Epidermal melanocyte (primary cell): Measurements from ENCODE around the gene LRP2.

Source experiments
- DNase-seq: peaks from one replicate; pipeline ENCODE4 v3.0.0; 2011; ENCODE audit warnings: low spot score; ENCODE audit not compliant: insufficient read length

The LRP2 gene

DNA sequence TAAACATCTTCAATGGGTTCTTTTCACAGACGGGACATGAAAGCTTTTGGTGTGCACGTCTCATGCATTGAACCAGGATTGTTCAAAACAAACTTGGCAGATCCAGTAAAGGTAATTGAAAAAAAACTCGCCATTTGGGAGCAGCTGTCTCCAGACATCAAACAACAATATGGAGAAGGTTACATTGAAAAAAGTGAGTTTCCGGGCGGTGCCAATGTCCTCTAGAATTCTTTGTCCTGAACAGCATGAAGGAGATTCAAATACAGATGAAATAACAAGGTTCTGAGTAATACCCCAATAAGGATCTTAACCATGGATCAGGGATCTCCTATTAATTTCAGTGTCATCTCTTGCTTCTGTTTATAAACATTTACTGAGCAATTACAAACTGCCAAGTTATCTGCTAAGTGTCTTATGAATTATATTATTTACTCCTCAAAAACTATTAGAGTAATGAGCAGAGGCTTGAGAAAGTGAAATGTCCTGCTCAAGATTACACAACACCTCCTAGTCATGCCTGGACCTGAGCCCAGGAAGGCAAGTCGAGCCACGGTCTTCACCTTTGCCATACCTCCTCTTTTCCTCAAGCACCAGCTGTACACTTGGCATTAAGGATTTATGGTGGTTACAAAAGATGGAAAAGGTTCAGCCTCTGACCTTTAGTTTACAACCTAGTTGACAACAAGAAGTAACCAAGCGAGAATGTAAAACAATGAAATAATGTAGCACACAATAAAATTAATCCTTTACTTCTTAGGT is 270.4 kb downstream of the LRP2 start:
- DNase-seq, result no peak

DNA sequence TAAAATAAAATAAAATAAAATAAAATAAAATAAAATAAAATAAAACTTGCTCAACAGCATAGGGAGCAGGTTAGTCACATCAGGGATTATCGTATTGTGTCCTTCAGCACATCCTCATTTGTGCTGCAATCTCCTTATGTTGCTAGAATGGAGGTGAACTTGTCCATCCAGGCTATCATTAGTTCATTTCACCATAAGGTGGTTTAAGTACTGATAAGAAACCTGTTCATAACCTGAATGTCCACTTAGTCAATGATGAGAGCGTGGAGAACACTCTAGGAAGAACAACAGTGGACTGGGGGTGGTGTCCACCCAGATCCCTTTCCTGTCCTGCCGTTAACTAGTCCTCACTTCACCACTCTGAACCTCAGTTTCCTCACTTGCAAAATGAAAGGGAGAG is 271.1 kb downstream of the LRP2 start:
- no peak for DNase-seq

DNA sequence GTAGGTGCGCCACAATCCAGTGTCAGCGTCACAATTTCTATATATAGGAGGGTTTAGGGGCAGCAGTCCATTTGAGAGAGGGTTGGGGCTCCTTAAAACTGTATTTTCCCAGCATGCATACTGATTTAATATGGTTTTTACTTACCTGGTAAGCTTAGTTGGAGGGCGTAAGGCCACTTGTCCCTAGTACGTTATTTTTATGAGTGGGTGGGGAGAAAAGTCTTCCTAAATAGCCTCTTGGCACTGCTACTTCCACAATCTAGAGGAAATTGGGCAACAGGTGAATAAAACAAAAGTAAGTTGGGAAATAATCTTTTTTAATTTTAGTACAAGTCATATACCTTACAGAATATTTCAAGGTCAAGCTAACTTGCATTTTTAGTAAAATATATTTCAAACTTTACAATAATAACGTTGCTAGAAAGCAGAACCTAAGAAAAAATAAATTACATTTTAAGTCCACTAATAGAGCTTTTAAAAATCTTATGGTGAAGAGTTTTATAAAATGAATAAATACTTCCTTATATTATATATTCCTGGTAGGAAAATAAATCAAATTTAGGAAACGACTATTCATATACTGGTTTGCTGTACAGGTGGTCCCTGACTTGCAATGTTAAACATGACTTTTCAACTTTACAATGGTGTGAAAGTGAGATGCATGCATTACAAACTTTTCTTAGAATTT is 272.1 kb downstream of the LRP2 start:
- no peak for DNase-seq

DNA sequence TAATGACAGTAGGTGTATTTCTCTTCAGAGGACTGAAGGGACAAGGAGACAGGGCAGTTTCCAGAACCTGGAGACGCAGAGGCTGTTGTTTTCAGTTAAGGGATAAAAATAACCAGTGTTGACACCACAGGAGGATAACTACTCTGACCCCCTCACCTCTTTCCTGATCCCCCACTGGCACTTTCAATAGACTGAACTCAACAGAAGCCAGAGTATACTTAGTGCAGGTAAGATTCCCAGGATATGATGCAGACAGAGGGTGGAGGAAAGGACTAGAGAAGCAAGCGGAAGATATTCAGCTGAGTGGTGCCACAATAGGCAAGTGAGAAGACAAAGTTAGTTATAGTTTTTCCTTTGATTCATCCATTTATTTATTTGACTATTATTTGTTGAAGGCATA is 273.2 kb downstream of the LRP2 start:
- DNase-seq, result no peak

DNA sequence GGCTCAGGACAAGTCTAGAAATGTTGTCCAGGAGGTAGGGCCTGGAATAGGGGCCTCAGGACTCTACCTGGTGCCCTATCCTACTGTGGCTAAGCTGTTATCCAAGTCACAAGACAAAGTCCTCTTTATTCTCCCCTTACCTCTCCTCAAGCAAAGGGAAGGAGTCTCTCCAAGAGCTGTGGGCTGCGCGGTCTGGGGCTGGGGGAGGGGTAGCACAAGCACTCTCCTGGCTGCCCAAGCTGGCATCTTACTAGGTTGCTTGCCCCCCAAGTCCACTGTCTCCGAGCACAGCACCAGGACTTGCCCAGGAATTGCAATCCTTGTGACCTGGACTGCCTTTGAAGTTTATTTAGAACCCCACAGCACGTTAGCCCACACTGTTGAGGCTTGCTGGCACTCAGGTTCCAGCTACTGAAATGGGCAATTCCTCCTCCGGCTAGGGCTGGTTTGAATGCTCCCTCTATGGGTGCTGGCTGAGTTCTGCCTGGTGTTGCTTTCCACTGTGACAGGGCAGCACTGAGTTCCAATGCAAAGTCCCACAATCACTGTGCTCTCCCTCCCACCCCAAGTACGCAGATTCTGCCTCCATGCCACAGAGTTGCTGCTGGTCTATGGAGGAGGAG is 274.5 kb downstream of the LRP2 start:
- DNase-seq, result no peak

DNA sequence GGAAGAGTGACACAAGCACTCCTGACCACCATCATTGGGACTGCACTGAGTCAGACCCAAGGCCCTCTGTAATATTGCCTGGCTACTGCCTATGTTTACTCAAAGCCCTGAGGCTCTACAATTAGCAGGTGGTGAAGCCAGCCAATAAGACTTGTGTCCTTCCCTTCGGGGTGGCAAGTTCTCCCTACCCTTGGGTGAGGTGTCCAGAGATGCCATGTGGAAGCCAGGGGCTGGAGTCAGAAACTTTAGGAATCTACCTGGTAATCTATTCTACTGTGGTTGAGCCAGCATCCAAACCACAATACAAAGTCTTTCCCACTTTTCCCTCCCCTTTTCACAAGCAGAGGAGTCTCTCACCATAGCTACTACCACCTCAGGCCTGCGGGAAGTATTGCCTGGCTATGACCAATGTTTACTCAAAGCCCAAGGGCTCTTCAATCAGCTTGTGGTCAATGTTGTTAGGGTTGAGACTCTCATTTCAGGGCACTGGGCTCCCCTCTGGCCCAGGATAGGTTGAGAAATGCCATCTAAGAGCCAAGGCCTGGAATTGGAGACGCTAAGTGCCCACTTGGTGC is 275.4 kb downstream of the LRP2 start:
- DNase-seq, result no peak

DNA sequence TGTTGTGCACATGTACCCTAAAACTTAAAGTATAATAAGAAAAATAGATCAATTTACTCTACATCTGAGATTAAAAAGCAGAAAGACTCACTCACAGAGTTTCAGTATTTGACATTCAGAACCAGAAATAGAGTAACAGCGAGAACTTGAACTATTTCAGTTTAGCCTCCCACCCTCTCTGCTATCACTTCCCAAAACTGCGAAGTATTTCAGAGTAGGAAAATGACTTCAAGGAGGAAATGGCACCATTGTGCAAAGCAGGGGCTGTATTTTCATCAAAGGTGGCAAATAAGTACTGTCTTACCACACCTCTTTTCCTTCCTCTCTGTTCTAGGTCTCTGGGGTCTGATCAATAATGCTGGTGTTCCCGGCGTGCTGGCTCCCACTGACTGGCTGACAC is 279.3 kb downstream of the LRP2 start:
- no peak for DNase-seq

DNA sequence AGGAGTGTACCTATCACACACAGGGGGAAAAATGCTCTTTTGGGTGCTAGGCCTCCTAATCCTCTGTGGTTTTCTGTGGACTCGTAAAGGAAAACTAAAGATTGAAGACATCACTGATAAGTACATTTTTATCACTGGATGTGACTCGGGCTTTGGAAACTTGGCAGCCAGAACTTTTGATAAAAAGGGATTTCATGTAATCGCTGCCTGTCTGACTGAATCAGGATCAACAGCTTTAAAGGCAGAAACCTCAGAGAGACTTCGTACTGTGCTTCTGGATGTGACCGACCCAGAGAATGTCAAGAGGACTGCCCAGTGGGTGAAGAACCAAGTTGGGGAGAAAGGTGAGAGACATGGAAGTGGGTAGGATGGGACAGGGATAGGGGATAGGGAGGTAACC is 280.8 kb downstream of the LRP2 start:
- DNase-seq, result no peak

DNA sequence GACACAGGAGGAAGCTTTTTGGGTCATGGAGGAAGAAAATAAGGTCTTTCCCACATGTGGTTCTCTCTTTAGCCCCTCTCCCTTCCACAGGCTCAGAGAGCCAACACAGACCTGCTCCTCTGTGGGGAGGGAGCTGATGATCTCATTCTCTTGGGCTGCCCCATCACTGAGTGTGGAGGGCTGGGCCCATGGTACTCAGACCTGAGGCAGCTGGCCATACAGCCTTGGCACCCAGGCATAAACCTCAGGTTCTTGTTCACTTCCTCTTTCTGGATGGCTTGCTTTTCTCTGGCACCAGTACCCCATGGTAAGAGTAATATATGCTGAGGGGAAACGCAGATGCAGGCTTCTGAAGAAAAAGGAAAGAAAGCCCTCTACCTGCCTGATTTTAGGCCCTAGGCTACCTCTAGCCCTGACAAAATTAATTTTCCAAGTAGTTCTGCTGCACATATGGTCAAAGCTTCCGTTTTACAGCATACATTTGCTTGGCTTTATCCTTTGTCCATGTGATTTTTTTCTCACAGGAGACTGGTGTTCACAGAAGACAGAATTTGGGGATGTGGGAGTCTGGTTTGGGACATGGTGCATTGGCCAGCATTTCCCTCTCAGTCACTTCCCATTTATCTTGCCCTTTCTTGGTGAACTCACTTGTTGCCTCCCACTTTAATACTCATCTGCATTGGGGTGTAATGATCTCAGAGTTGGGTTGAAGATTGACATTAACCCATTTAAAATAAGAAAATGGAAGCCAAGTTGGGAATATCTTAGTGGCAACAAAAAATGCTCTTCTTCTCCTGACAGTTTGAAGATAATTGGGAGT is 281.9 kb downstream of the LRP2 start:
- no peak for DNase-seq

DNA sequence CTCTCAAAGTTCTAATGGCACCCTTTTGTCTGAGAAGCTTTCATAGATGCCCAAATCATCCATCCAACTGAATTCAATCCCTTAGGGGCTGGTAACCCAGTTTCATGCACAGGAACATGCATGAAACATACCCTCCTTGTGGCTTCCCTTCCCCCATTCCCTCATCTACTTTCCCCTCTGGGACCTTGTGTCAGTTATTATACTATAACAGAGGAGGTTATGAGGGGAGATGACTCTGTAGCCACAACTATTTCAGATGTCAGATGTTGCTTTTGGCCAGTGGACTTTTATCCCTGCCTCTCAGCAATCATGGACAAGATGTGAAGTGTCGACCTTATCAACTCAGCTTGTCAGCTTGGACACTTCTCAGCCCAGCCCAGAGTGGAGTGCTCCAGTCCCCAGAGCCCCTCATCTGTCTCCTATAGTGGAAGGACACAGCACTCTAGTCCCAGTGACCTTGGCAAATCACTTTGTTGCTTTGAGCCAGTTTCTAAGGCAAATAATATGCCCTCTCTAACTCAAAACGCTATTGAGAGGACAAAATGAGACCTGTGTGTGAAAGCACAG is 284.6 kb downstream of the LRP2 start:
- no peak for DNase-seq
